Measurements from ENCODE around the gene KRTAP5-2.
"Not testable (repeated sequence)": the region's sequence is repeated elsewhere in the genome, so short reads cannot be mapped to it uniquely, and the experiment has no call there.

GRCh38 chr11:1589191-1589963 lies 8.7 kb downstream of the KRTAP5-2 start:
- TF ChIP-seq CTCF, POLR2A (IDR thresholded peaks at IDR 0.05): not testable (repeated sequence)
